IPS DF 4.7 (cell line): ENCODE measurements around the gene DNAJC7.
"Not testable (repeated sequence)": the region's sequence is repeated elsewhere in the genome, so short reads cannot be mapped to it uniquely, and the experiment has no call there.

ENCODE experiments used
- DNase-seq: peaks from one replicate; pipeline ENCODE4 v3.0.0-alpha.2; 2013; ENCODE audit warnings: low spot score; ENCODE audit errors: extremely low read depth

Gene DNAJC7

DNA sequence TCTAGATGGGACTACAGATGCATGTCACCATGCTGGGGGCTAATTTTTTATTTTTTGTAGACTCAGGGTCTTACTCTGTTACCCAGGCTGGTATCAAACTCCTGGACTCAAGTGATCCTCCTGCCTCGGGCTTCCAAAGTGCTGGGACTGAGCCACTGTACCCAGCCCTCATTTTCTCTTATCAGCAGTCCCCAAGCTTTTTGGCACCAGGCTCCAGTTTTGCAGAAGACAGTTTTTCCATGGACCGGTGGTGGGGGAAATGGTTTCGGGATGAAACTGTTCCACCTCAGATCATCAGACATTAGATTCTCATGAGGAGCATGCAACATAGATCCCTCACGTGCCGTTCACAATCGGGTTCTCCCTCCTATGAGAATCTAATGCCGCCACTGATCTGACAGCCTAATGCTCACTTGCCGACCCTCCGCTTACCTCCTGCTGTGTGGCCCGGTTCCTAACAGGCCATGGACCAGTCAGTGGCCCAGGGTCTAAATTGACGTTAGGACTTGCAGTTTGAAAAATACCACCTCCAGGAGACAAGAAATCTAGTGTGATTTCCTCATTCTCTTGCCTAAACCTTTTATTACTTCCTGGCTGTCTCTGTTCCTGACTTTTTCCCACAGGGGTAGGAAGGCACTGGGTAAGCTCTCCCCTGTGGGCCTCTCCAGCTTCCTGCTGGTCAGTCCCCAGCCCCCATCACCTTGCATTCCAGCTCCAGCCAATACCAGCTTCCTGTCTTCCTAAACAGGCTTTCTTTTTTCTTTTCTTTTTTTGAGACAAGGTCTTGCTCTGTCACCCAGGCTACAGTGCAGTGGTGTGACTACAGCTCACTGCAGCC lies 60.0 kb downstream of the DNAJC7 start:
- no peak for DNase-seq

DNA sequence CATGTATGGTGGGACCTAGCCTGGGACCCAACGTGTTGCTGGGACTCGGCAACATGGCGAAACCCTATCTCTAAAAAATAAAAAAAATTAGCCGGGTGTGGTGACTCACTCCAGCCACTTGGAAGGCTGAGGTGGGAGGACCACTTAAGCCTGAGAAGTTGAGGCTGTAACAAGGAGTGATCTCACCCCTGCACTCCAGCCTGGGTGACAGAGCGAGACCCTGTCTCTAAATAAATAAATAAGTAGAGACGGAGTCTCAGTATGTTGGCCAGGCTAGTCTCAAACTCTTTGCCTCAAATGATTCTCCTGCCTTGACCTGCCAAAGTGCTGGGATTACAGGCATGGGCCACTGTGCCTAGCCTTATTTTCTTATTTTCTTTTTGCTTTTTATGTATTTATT lies 60.7 kb downstream of the DNAJC7 start:
- DNase-seq, result no peak

DNA sequence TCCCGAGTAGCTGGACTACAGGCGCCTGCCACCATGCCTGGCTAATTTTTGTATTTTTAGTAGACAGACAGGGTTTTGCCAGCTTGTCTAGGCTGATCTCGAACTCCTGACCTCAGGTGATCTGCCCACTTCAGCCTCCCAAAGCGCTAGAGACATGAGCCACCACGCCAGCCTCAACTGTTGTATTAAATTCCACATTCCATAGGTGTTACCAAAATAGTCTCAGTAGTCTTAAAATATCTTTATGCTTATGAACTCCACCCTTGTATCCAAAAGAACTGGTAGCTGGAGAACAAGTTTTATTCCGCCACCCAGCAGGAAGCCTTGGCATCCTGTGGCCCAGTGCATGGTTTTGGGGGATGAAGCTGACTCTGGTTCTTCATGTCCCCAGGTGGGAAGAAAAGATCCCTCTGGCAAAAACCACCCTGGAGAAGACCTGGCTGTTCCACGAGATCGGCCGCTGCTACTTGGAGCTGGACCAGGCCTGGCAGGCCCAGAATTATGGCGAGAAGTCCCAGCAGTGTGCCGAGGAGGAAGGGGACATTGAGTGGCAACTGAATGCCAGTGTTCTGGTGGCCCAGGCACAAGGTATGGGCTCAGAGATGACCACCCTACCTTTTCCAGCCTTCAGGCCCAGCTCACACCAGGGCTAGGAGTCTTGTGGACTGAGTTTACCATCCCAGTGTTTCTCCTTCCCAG lies 68.3 kb downstream of the DNAJC7 start:
- DNase-seq, result no peak

DNA sequence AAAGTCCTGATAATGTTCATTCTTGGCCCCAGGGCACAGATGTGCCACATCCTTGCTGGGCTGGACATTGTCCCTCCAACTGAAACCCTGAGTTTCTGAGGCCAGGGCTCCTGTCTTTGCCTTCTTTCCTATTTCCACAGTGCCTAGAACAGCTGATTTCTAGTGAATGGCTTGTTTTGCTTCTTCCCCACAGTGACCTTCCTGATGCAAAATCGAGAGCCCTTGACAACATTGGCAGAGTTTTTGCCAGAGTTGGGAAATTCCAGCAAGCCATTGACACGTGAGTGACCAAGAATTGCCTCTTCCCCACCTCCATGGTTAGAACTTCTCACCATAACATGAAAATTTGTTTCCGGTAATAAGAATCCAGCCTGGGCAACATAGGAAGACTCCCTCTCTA lies 72.3 kb downstream of the DNAJC7 start:
- DNase-seq, result no peak

DNA sequence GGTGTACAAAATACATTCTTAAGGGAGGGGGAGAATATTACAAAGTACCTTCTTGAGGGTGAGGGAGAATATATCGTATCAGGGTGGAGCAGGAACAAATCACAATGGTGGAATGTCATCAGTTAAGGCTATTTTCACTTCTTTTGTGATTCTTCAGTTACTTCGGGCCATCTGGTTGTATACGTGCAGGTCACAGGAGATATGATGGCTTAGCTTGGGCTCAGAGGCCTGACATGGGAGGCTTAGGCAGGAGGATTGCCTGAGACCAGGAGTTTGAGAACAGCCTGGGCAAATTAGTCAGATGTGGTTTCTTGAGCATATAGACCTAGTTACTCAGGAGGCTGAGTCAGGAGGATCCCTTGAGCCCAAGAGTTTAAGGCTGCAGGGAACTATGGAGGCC lies 73.7 kb downstream of the DNAJC7 start:
- no peak for DNase-seq

DNA sequence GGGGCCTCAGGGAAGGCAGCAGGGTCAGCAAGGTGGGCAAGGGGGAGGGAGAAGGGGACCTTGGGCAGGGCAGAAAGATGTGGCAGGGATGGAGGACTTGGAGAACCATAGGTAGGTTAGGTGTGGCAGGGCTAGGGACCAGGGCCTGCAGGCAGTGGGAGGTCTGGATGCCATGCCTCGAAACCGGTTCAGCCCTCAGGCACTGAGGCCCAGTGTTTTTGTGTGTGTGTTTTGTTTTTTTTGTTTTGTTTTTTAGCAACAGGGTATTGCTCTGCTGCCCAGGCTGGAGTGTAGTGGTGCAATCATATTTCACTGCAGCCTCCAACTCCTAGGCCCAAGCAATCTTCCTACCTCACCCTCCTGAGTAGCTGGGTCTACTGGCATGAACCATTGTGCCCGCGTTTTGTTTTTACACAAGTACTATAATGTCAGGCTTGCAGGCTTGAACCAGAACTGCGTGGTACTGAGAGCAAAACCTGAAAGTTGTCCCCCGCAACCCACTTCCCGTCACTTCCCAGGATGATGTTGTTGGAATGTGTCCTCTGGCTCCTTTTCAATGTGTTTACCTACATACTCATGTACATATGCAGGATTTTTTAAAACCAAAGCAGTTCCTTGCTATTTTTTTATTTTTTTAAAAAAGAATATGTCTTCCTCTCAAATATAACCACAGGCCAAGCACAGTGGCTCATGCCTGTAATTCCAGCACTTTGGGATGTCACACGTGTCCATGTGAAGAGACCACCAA lies 74.4 kb downstream of the DNAJC7 start:
- no peak for DNase-seq

DNA sequence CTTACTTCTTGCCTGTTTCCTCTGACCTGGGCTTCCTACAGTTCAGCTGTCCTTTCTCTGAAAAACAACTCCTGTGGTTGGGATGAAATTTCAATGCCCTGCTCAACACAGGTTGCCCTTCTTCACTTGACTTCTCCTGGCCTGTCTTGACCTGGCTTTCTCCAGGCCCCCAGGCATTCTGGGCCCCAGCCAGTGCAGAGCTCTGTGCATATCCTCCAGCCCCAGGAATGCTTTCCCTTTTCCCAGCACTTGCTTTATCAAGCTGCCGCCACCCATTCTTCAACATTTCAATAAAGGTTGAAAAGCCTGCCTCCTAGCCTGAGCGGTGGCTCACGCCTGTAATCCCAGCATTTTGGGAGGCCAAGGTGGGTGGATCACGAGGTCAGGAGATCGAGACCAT lies 76.1 kb downstream of the DNAJC7 start:
- no peak for DNase-seq

DNA sequence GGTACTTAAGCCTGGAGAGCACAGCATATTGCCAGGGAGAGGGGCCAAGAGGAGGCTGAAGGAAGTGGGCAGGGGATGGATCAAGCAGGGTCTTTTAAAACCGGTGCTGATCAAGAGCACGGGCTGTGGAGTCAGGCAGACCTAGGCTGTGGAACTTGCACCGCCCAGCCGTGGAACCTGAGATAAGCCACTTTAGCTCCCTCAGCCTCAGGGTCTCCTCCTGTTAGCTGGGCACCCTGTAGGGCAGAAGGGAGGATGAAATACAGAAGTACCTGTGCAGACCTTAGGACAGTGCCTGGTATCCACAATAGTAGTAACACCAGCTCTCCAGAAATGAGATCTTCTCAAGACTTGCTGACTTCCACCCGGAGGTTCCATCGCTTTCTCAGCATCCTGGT lies 77.5 kb downstream of the DNAJC7 start:
- DNase-seq, result no peak

DNA sequence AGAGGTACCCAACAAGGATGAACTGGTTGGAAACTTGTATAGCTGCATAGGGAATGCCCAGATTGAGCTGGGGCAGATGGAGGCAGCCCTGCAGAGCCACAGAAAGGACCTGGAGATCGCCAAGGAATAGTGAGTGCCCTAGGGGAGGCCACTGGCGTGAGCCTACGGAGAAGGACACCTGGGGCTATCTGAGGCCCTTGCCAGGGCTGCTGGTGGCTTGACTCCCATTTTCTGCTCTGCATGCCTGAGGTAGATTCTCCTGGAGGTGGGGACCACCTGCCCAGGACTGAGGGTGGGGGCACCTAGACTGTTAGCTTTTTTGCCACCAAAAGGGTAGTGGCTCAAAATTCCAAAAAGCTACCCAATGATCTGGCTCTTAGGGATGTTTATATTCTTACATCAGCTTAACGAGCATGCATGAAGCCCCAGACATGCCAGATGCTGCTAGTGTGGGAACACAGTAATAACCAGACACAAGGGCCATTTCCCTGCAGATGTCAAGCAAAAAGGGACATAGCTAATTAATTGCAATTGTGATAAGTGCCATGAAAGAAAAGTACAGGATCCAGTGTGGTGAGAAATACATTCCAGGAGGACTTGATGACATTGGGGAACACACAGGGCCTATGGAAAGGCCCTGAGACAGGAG lies 78.1 kb downstream of the DNAJC7 start:
- DNase-seq, result no peak

DNA sequence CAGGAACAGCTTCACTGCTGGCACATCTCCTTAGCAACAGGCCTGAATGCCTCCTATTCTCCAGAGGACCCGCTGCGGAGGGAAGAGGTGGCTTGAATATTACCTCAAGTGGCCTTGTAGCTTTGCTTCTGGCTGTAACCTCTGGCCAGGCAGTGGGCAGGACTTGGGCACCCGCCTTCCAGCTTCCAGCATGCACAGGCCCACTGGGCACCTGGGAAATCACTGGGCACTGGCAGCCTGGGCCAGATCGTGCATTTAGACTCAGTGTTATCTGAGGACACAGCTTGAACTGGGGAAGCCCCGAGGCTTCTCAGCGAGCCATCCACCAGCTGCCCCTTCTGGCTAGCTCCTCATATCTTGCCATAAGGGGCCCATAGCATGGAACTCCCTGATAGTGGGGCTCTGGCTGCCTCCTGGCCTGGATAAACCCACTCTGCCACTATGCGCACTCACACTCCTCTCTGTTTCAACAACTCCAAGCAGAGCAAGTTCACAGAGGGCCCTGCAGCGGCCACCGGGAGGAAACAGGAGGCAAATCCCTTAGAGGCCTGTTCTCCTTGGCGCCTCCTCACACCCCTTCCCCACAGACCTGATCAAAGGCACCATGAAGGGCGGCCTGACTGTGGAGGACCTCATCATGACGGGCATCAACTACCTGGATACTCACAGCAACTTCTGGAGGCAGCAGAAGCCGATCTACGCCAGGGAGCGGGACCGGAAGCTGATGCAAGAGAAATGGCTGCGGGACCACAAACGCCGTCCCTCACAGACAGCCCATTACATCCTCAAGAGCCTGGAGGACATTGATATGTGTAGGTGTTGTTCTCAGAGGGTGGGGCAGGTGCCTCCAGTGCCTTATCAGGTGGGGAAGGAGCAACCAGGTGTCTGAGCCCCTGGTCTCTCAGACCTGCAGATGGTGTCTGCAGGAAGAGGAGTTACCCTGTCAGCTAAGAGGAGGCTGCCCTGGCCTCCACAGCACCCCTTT lies 79.0 kb downstream of the DNAJC7 start:
- DNase-seq, result no peak

DNA sequence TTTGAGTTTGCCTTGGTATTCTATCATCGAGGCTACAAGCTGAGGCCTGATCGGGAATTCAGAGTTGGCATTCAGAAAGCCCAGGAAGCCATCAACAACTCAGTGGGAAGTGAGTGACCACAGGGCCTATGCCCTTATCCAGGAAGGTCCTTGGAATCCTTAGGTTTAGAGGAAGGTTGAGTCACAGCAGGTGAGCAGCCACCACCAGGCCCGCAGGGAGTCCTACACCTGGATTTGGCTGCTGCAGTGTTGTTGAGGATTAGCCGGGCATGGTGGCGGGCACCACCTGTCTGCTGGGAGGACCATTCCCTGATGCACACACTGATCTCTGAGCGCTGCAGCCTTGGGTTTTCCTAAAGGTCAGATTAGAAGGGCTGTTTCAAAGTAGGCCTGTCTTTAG lies 81.6 kb downstream of the DNAJC7 start:
- no peak for DNase-seq

DNA sequence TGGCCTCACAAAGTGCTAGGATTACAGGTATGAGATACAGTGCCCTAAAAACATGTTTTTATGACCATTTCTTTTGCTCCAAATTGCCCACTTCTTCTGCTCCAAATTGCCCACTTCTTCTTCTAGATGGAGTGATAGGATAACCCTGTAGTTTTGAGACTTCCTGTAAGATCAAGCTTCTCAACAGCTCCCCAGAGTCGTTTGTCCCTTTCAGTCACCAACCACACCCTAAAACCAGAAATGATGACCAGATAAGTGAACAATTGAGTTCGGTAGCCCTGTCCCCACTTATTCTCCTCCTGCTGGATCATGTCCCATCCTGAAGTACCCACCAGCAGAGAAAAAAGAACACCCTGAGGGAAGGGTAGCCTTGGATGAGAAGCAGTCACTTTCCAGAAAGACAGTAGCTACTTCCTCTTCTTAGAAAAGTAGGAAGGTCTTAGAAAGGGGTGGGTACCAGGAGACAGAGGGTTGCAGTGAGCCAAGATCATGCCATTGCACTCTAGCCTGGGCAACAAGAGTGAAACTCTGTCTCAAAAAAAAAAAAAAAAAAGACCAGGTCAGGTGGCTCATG lies 84.3 kb downstream of the DNAJC7 start:
- DNase-seq, result no peak

DNA sequence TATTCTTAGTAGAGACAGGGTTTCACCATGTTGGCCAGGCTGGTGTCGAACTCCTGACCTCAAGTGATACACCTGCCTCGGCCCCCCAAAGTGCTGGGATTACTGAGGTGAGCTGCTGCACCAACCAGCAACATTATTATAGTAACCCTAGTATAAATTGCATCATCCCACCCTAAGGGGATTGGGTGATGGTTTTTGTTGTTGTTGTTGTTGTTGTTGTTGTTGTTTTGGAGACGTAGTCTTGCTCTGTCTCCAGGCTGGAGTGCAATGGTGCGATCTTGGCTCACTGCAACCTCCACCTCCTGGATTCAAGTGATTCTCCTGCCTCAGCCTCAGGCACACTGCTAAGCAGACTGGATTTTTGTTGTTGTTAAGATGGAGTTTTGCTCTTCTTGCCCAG lies 85.5 kb downstream of the DNAJC7 start:
- not testable (repeated sequence) for DNase-seq

DNA sequence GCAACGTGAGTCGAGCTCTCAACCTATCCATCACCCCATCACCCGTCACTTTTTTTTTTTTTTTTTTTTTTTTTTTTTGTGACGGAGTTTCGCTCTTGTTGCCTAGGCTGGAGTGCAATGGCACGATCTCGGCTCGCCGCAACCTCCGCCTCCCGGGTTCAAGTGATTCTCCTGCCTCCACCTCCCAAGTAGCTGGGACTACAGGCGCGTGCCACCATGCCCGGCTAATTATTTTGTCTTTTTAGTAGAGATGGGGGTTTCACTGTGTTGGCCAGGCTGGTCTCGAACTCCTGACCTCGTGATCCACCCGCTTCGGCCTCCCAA lies 86.4 kb downstream of the DNAJC7 start:
- DNase-seq, result not testable (repeated sequence)

DNA sequence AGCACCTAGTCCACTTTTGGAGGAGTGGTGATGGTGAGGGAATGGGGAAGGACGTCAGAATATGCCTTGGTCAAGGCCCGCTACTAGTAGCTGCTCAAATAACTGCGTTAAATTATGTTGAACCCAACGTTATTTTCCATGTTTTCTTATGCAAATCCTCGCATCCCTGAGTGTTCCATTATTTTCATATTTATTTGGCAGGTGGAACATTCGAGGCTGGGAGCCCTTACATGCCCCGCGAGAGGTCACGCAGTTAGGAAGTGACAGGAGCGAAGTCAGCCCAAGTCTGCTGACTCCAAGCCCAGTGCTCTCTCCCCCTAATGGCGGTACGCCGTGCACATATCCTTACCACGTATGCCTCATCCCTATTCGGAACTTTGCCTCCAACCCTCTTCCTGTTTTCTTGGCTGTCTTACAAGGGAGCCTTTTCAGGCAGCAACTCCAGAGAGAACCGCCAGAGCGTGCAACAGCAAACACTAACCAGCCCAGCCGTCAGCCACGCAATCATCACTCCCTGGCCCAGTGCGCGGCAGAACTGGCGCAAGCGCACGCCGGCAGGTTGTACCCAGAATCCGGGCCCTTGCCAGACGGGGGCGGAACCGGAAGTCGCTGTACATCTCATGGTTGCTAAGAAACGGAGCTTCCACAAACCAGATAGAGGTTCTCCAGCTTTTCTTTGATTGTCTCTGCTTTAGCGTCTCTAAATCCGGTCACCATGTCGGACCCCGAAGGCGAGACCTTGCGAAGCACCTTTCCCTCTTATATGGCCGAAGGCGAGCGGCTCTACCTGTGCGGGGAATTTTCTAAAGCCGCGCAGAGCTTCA lies 87.0 kb downstream of the DNAJC7 start, which contains the start of gene ODAD4:
Gene ODAD4, plus strand, starts transcription at position 609 of the 824 bp plus-strand sequence. Its CDS starts 107 bp downstream, at position 716.
- DNase-seq, result peak; percentile 87

DNA sequence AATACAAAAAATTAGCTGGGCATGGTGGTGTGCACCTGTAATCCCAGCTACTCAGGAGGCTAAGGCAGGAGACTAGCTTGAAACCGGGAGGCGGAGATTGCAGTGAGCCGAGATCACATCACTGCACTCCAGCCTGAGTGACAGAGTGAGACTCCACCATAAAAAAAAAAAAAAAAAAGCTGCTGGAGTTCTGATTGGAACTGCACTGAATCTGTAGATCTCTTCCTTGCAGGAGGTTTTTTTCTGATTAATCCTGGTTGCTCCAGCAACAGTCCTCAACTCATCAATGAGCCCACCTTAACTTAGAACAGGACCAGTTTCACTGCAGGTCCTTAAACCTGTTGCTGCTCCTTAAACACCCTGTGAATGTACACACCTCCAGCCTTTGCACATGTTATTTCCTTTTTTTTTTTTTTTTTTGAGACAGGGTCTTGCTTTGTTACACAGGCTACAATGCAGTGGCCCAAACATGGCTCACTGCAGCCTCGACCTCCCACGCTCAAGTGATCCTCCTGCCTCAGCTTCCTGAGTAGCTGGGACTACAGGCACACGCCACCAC lies 88.5 kb downstream of the DNAJC7 start:
- no peak for DNase-seq
